Adipocyte (in vitro differentiated cells): ENCODE results near the gene ACTA1.

Source experiments
- DNase-seq: peaks from one replicate; pipeline ENCODE4 v3.0.0-alpha.2; 2015; ENCODE audit warnings: low read depth
- H3K27me3 ChIP-seq: replicated peaks from 2 replicates; pipeline ENCODE4 v1.7.0; 2013; ENCODE audit warnings: mild to moderate bottlenecking, low read length, moderate library complexity; ENCODE audit not compliant: control insufficient read depth, insufficient read depth
- H3K36me3 ChIP-seq: 2 replicates; pipeline ENCODE4 v1.7.0; 2013; ENCODE audit warnings: low read length, mild to moderate bottlenecking, moderate library complexity; ENCODE audit not compliant: control insufficient read depth, insufficient read depth, severe bottlenecking
- H3K4me1 ChIP-seq: 2 replicates; pipeline ENCODE4 v1.7.0; 2013; ENCODE audit warnings: mild to moderate bottlenecking, low read length, moderate library complexity; ENCODE audit not compliant: control insufficient read depth, insufficient read depth
- H3K4me3 ChIP-seq: 2 replicates; pipeline ENCODE4 v1.7.0; 2013; ENCODE audit warnings: mild to moderate bottlenecking, low read length, moderate library complexity
- H3K9ac ChIP-seq: 2 replicates; pipeline ENCODE4 v1.7.0; 2013; ENCODE audit warnings: mild to moderate bottlenecking, low read length, moderate library complexity
- H3K9me3 ChIP-seq: 2 replicates; pipeline ENCODE4 v1.7.0; 2013; ENCODE audit warnings: mild to moderate bottlenecking, low read length, moderate library complexity; ENCODE audit not compliant: control insufficient read depth

Gene ACTA1

DNA sequence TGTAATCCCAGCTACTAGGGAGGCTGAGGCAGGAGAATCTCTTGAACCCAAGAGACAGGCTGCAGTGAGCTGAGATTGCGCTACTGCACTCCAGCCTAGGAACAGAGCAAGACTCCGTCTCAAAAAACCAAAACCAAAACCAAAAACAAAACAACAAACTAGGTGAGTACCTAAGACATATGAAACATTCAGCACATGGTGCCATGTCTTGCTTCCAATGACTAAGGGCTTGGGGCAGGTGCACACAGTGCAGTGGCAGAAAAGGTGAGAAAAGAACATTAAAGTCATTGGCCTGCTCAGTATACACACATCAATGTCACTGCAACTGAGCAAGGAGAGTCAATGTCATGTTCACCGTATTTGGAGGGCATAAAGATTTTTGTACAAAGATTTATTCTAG is 4.1 kb upstream of the ACTA1 start:
- no peak for DNase-seq
- no peak overlapping the region for H3K4me3 ChIP-seq

DNA sequence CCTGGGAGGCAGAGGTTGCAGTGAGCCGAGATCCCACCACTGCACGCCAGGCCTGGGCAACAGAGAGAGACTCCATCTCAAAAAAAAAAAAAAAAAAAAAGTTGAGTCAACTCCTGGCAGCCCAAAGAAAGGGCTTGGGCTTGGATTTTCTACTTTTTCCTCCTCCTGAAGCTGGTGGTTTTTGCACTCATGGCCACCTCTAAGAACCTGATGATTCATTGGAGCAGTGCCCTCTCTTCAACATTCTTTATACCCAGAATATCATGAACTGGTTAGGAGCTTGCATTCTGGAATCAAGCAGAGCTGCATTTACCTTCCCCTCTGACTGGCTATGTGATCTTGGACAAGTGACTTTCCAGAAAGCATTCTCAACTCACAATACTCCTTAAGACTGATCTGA is 3.5 kb upstream of the ACTA1 start:
- DNase-seq, result no peak
- Histone ChIP-seq H3K27me3 (peaks cover 30% of the 10 kb centered on the region), H3K4me1 (peaks cover 16% of the 10 kb centered on the region), H3K9ac (no peak overlapping the region), H3K4me3 (no peak overlapping the region), H3K9me3 (no peaks in the 10 kb centered on the region), H3K36me3 (peaks cover 17% of the 10 kb centered on the region)

More for the DNA sequence above, 4.1 kb upstream of the ACTA1 start:
- Histone ChIP-seq H3K27me3 (peaks cover 24% of the 10 kb centered on the region), H3K36me3 (peaks cover 17% of the 10 kb centered on the region), H3K9ac (no peak overlapping the region), H3K9me3 (no peaks in the 10 kb centered on the region), H3K4me1 (peaks cover 16% of the 10 kb centered on the region)

- Histone ChIP-seq H3K36me3 (peaks cover 5% of the 10 kb centered on the region), H3K9me3 (no peaks in the 10 kb centered on the region), H3K9ac (no peak overlapping the region), H3K27me3 (peaks cover 38% of the 10 kb centered on the region), H3K4me1 (peaks cover 17% of the 10 kb centered on the region), H3K4me3 (no peak overlapping the region)
- DNase-seq, result no peak
These were observed 2.3 kb upstream of the ACTA1 start for GRCh38 chr1:229436201-229436600.

GRCh38 chr1:229434641-229435051 is 752 bp upstream of the ACTA1 start:
- Histone ChIP-seq H3K4me3 (no peak overlapping the region), H3K4me1 (peaks cover 15% of the 10 kb centered on the region), H3K27me3 (peaks cover 54% of the 10 kb centered on the region), H3K9me3 (no peaks in the 10 kb centered on the region), H3K36me3 (no peaks in the 10 kb centered on the region), H3K9ac (no peak overlapping the region)
- DNase-seq, result no peak

GRCh38 chr1:229433364-229434004 is 410 bp downstream of the ACTA1 start:
- peaks cover 60% of the 10 kb centered on the region for H3K27me3 ChIP-seq
- H3K9ac ChIP-seq, result no peak overlapping the region
- H3K4me1 ChIP-seq, result peaks cover 8% of the 10 kb centered on the region
- no peaks in the 10 kb centered on the region for H3K36me3 ChIP-seq
- H3K9me3 ChIP-seq, result no peaks in the 10 kb centered on the region
- no peak overlapping the region for H3K4me3 ChIP-seq
- DNase-seq, result no peak

- H3K36me3 ChIP-seq, result no peaks in the 10 kb centered on the region
- H3K4me1 ChIP-seq, result peaks cover 8% of the 10 kb centered on the region
- H3K4me3 ChIP-seq, result no peak overlapping the region
- H3K9ac ChIP-seq, result no peak overlapping the region
- peaks cover 61% of the 10 kb centered on the region for H3K27me3 ChIP-seq
- no peak for DNase-seq
- no peaks in the 10 kb centered on the region for H3K9me3 ChIP-seq
These were observed 989 bp downstream of the ACTA1 start for GRCh38 chr1:229432905-229433304.

GRCh38 chr1:229432116-229432461 is 1.8 kb downstream of the ACTA1 start:
- no peak for DNase-seq
- Histone ChIP-seq H3K4me1 (peaks cover 8% of the 10 kb centered on the region), H3K4me3 (no peak overlapping the region), H3K27me3 (peaks cover 69% of the 10 kb centered on the region), H3K9me3 (no peaks in the 10 kb centered on the region), H3K9ac (no peak overlapping the region), H3K36me3 (no peaks in the 10 kb centered on the region)

DNA sequence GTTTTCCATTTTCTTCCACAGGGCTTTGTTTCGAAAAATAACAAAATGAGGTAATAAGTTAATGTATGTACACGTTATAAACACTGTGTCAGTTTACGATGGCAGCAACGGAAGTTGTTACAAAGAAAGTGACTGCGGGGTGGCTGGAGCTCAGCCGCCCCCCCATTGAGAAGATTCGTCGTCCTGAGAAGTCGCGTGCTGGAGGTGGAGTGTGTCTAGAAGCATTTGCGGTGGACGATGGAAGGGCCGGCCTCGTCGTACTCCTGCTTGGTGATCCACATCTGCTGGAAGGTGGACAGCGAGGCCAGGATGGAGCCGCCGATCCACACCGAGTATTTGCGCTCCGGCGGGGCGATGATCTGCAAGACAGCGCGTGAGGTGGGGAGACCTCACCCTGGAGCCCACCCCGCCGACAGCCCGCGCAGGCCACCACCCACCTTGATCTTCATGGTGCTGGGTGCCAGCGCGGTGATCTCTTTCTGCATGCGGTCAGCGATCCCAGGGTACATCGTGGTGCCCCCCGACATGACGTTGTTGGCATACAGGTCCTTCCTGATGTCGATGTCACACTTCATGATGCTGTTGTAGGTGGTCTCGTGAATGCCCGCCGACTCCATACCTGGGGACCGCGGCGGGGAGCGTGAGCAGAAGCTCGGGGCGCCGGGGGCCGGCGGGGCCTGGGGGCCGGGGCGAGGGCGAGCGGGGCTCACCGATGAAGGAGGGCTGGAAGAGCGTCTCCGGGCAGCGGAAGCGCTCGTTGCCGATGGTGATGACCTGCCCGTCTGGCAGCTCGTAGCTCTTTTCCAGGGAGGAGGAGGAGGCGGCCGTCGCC is 2.4 kb downstream of the ACTA1 start:
- no peak overlapping the region for H3K9ac ChIP-seq
- DNase-seq, result no peak
- H3K36me3 ChIP-seq, result no peaks in the 10 kb centered on the region
- peaks cover 75% of the 10 kb centered on the region for H3K27me3 ChIP-seq
- H3K4me3 ChIP-seq, result peak overlapping the region; percentile 32
- no peaks in the 10 kb centered on the region for H3K9me3 ChIP-seq
- peaks cover 8% of the 10 kb centered on the region for H3K4me1 ChIP-seq

- peaks cover 82% of the 10 kb centered on the region for H3K27me3 ChIP-seq
- peaks cover 8% of the 10 kb centered on the region for H3K4me1 ChIP-seq
- DNase-seq, result peak; percentile 67
- H3K9me3 ChIP-seq, result no peaks in the 10 kb centered on the region
- no peak overlapping the region for H3K9ac ChIP-seq
- H3K4me3 ChIP-seq, result peak overlapping the region; percentile 32
- no peaks in the 10 kb centered on the region for H3K36me3 ChIP-seq
These were observed 3.1 kb downstream of the ACTA1 start for GRCh38 chr1:229430761-229431283.

DNA sequence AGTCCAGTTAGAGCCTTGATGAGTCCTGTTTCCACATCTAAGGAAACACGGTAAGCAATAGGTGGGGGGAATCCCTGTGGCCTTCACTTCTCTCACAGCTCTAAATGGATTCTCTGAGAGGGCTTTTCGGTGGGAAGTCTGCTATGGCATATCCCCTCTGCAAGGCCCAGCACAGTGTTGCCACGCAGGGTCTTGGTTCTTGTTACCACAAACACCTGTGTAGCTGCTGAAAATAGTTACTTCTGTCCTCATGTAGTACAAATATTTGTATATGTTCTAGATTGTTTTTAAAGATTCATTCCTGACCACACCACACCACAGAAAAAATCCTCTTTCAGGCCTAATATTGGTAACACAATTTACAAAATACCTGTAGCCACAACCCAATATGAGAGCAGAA is 5.6 kb downstream of the ACTA1 start:
- no peak for DNase-seq
- Histone ChIP-seq H3K4me1 (peaks cover 8% of the 10 kb centered on the region), H3K27me3 (peaks cover 66% of the 10 kb centered on the region), H3K36me3 (no peaks in the 10 kb centered on the region), H3K4me3 (no peak overlapping the region), H3K9ac (no peak overlapping the region), H3K9me3 (peaks cover 11% of the 10 kb centered on the region)

DNA sequence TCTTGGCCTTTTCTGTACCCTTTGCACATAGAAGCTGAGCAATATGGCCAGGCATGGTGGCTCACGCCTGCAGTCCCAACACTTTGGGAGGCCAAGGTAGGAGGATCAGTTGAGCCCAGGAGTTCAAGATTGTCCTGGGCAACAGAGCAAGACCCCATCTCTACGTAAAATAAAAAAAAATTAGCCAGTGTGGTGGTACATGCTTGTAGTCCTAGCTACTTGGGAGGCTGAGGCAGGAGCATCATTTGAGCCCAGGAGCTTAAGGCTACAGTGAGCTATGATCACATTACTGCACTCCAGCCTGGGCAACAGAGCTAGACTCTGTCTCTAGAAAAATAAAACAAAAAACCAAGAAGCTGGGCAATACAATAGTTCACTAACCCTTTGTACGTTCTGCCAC is 6.3 kb downstream of the ACTA1 start:
- Histone ChIP-seq H3K4me3 (no peak overlapping the region), H3K9me3 (peaks cover 11% of the 10 kb centered on the region), H3K27me3 (peaks cover 59% of the 10 kb centered on the region), H3K9ac (no peak overlapping the region), H3K4me1 (peaks cover 8% of the 10 kb centered on the region), H3K36me3 (no peaks in the 10 kb centered on the region)
- DNase-seq, result no peak
